GM12874 (cell line): ENCODE data around the gene SYNPO2L.
A peak's percentile ranks its signal among the peaks of the same experiment; 100 is the strongest.

Experiments used
- CTCF ChIP-seq: IDR thresholded peaks from 2 replicates; pipeline ENCODE4 v1.5.1; 2011; ENCODE audit warnings: low read depth, mild to moderate bottlenecking, control low read depth, low read length, moderate library complexity; ENCODE audit not compliant: insufficient read depth

Gene SYNPO2L

GRCh38 chr10:73644015-73644743, 11.7 kb downstream of the SYNPO2L start:
- peak; percentile 78 for TF ChIP-seq CTCF

GRCh38 chr10:73643362-73643761, 12.5 kb downstream of the SYNPO2L start:
- no peak for TF ChIP-seq CTCF

GRCh38 chr10:73641328-73642060, 14.3 kb downstream of the SYNPO2L start, which contains the start of gene MYOZ1:
Gene MYOZ1 (minus strand): TSS chr10:73641474. CDS start chr10:73640017, 1,457 bp downstream.
- TF ChIP-seq CTCF: no peak

GRCh38 chr10:73639286-73639685, 16.5 kb downstream of the SYNPO2L start:
- no peak for TF ChIP-seq CTCF

- no peak for TF ChIP-seq CTCF
Observed at GRCh38 chr10:73635781-73636180, 20.0 kb downstream of the SYNPO2L start.

GRCh38 chr10:73634421-73634820, 21.4 kb downstream of the SYNPO2L start:
- no peak for TF ChIP-seq CTCF

GRCh38 chr10:73629165-73629564, 26.7 kb downstream of the SYNPO2L start:
- TF ChIP-seq CTCF: no peak
